ENCODE measurements around the gene FST. TPM values are rescaled to one million over a fixed set of nuclear protein-coding genes. Genes with fewer than 3 reads are reported as not detected.

Gene FST
- total RNA-seq, 2 experiments from 2014 or later, result 0.47 to 0.49 TPM

- Mint-ChIP-seq H3K9me3 (ENCODE audit: low read depth) (peaks cover 2% of the 10 kb centered on the region), H3K27me3 (peaks cover 3% of the 10 kb centered on the region), H3K36me3 (no peaks in the 10 kb centered on the region), H3K27ac (no peak overlapping the region), H3K4me3 (no peak overlapping the region), H3K4me1 (no peaks in the 10 kb centered on the region)
- DNase-seq (no peak), ATAC-seq (no peak)
- CTCF ChIA-PET, result no interaction called here
Observed at GRCh38 chr5:53508125-53508524, 27.7 kb downstream of the FST start.

GRCh38 chr5:53512539-53512938, 32.1 kb downstream of the FST start:
- H3K4me1 Mint-ChIP-seq, result no peaks in the 10 kb centered on the region
- H3K36me3 Mint-ChIP-seq, result no peaks in the 10 kb centered on the region
- no peak overlapping the region for H3K4me3 Mint-ChIP-seq
- CTCF ChIA-PET, result no interaction called here
- no peak for ATAC-seq
- H3K27me3 Mint-ChIP-seq, result peaks cover 9% of the 10 kb centered on the region
- no peak for DNase-seq
- H3K27ac Mint-ChIP-seq, result no peak overlapping the region
- H3K9me3 Mint-ChIP-seq (ENCODE audit: low read depth), result peaks cover 2% of the 10 kb centered on the region

GRCh38 chr5:53515988-53516387, 35.6 kb downstream of the FST start:
- CTCF ChIA-PET, result no interaction called here
- H3K9me3 Mint-ChIP-seq (ENCODE audit: low read depth), result no peaks in the 10 kb centered on the region
- no peak overlapping the region for H3K27ac Mint-ChIP-seq

GRCh38 chr5:53520813-53521212, 40.4 kb downstream of the FST start:
- Mint-ChIP-seq H3K4me1 (no peaks in the 10 kb centered on the region), H3K9me3 (ENCODE audit: low read depth) (no peaks in the 10 kb centered on the region), H3K27me3 (peaks cover 13% of the 10 kb centered on the region), H3K36me3 (no peaks in the 10 kb centered on the region), H3K4me3 (no peak overlapping the region), H3K27ac (no peak overlapping the region)
- DNase-seq (no peak), ATAC-seq (no peak)
- CTCF ChIA-PET, result no interaction called here

More at GRCh38 chr5:53515988-53516387, 35.6 kb downstream of the FST start:
- ATAC-seq (no peak), DNase-seq (no peak)
- peaks cover 18% of the 10 kb centered on the region for H3K27me3 Mint-ChIP-seq
- no peaks in the 10 kb centered on the region for H3K4me1 Mint-ChIP-seq
- H3K36me3 Mint-ChIP-seq, result no peaks in the 10 kb centered on the region
- H3K4me3 Mint-ChIP-seq, result no peak overlapping the region

Other genes starting within 250 kb of the FST start
- 10 to 100 TPM; 49.7 to 57.7 TPM for gene NDUFS4, start 80.0 kb downstream of the FST start, total RNA-seq

All from activated CD8-positive, alpha-beta memory T cell treated with anti-CD3 and anti-CD28 coated beads, Interleukin-2, amount 10 ng/mL, durations not matched to agents 7 days and 5 days (primary cell).